ENCODE data around the gene GPC6.

The GPC6 gene

GRCh38 chr13:93859716-93860115, 633.1 kb downstream of the GPC6 start:
- Histone ChIP-seq H3K4me1 (ENCODE audit: insufficient read depth, low read length, severe bottlenecking) (no peaks in the 10 kb centered on the region), H3K36me3 (ENCODE audit: insufficient read depth, low read length) (no peaks in the 10 kb centered on the region), H4K20me1 (ENCODE audit: insufficient read depth, low read length) (no peaks in the 10 kb centered on the region), H3K9ac (ENCODE audit: low read length) (no peak overlapping the region), H2AFZ (ENCODE audit: low read length) (no peak overlapping the region), H3K4me2 (ENCODE audit: low read length) (no peak overlapping the region), H3K4me3 (ENCODE audit: low read depth, low read length, poor library complexity, severe bottlenecking) (no peak overlapping the region), H3F3A (ENCODE audit: insufficient read depth, low read length) (no peaks in the 10 kb centered on the region), H3K27me3 (ENCODE audit: insufficient read depth, low read length) (no peaks in the 10 kb centered on the region), H3K27ac (ENCODE audit: low read depth, low read length, poor library complexity, severe bottlenecking) (no peak overlapping the region), H3K9me2 (ENCODE audit: low read depth, low read length) (no peaks in the 10 kb centered on the region), H3K79me2 (ENCODE audit: insufficient read depth, low read length) (no peaks in the 10 kb centered on the region), H3K9me3 (ENCODE audit: low read length) (no peaks in the 10 kb centered on the region)
- TF ChIP-seq EZH2 (IDR thresholded peaks at IDR 0.05; ENCODE audit: borderline replicate concordance, low read length) = no peak
- TF ChIP-seq, protein P1, sequence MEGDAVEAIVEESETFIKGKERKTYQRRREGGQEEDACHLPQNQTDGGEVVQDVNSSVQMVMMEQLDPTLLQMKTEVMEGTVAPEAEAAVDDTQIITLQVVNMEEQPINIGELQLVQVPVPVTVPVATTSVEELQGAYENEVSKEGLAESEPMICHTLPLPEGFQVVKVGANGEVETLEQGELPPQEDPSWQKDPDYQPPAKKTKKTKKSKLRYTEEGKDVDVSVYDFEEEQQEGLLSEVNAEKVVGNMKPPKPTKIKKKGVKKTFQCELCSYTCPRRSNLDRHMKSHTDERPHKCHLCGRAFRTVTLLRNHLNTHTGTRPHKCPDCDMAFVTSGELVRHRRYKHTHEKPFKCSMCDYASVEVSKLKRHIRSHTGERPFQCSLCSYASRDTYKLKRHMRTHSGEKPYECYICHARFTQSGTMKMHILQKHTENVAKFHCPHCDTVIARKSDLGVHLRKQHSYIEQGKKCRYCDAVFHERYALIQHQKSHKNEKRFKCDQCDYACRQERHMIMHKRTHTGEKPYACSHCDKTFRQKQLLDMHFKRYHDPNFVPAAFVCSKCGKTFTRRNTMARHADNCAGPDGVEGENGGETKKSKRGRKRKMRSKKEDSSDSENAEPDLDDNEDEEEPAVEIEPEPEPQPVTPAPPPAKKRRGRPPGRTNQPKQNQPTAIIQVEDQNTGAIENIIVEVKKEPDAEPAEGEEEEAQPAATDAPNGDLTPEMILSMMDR (IDR thresholded peaks at IDR 0.05; ENCODE audit: low read length) = no peak

DNA sequence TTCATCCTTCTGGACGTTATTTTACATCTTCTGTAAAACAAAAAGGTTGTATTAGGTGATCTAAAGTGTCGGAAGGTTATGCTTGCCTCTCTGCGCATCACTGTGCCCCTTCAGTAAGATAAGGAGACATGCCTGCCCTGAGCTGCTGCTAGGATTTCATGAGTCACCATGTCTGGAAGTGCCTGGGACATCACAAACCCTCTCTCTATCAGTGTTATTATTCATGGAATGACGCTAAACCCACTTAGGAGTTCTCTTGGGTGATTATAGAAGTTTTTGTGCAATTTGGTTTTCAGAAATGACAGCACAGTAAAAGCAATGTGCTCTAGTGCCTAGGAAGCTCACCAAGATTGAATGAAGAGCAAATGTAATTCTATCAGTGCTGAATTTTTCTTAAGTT, 635.2 kb downstream of the GPC6 start:
- Histone ChIP-seq H3K79me2 (ENCODE audit: insufficient read depth, low read length) (no peaks in the 10 kb centered on the region), H3K27me3 (ENCODE audit: insufficient read depth, low read length) (no peaks in the 10 kb centered on the region), H4K20me1 (ENCODE audit: insufficient read depth, low read length) (no peaks in the 10 kb centered on the region), H3K27ac (ENCODE audit: low read depth, low read length, poor library complexity, severe bottlenecking) (no peak overlapping the region), H3F3A (ENCODE audit: insufficient read depth, low read length) (no peaks in the 10 kb centered on the region), H3K9me3 (ENCODE audit: low read length) (no peaks in the 10 kb centered on the region), H3K4me2 (ENCODE audit: low read length) (no peak overlapping the region), H2AFZ (ENCODE audit: low read length) (no peak overlapping the region), H3K4me3 (ENCODE audit: low read depth, low read length, poor library complexity, severe bottlenecking) (no peak overlapping the region), H3K36me3 (ENCODE audit: insufficient read depth, low read length) (no peaks in the 10 kb centered on the region), H3K4me1 (ENCODE audit: insufficient read depth, low read length, severe bottlenecking) (no peaks in the 10 kb centered on the region), H3K9me2 (ENCODE audit: low read depth, low read length) (no peaks in the 10 kb centered on the region), H3K9ac (ENCODE audit: low read length) (no peak overlapping the region)
- TF ChIP-seq EZH2 (IDR thresholded peaks at IDR 0.05; ENCODE audit: borderline replicate concordance, low read length) = no peak
- TF ChIP-seq, protein P1 (IDR thresholded peaks at IDR 0.05; ENCODE audit: low read length) = no peak

GRCh38 chr13:93862259-93862658, 635.7 kb downstream of the GPC6 start:
- Histone ChIP-seq H3K79me2 (ENCODE audit: insufficient read depth, low read length) (no peaks in the 10 kb centered on the region), H3K27ac (ENCODE audit: low read depth, low read length, poor library complexity, severe bottlenecking) (no peak overlapping the region), H3K36me3 (ENCODE audit: insufficient read depth, low read length) (no peaks in the 10 kb centered on the region), H3K27me3 (ENCODE audit: insufficient read depth, low read length) (no peaks in the 10 kb centered on the region), H3K9ac (ENCODE audit: low read length) (no peak overlapping the region), H3K9me3 (ENCODE audit: low read length) (no peaks in the 10 kb centered on the region), H3F3A (ENCODE audit: insufficient read depth, low read length) (no peaks in the 10 kb centered on the region), H3K9me2 (ENCODE audit: low read depth, low read length) (no peaks in the 10 kb centered on the region), H3K4me2 (ENCODE audit: low read length) (no peak overlapping the region), H4K20me1 (ENCODE audit: insufficient read depth, low read length) (no peaks in the 10 kb centered on the region), H2AFZ (ENCODE audit: low read length) (no peak overlapping the region), H3K4me3 (ENCODE audit: low read depth, low read length, poor library complexity, severe bottlenecking) (no peak overlapping the region), H3K4me1 (ENCODE audit: insufficient read depth, low read length, severe bottlenecking) (no peaks in the 10 kb centered on the region)
- no peak for TF ChIP-seq EZH2 (IDR thresholded peaks at IDR 0.05; ENCODE audit: borderline replicate concordance, low read length)
- TF ChIP-seq, protein P1 (IDR thresholded peaks at IDR 0.05; ENCODE audit: low read length) = no peak

Measured in OCI-LY1 (cell line).